ENCODE results near the gene LRP8. TPM values are rescaled to one million over a fixed set of nuclear protein-coding genes. Genes with fewer than 3 reads are reported as not detected.

LRP8 gene
- total RNA-seq, 1 donor from 2014 or later: 19.9 TPM

- TF ChIP-seq, protein P1, sequence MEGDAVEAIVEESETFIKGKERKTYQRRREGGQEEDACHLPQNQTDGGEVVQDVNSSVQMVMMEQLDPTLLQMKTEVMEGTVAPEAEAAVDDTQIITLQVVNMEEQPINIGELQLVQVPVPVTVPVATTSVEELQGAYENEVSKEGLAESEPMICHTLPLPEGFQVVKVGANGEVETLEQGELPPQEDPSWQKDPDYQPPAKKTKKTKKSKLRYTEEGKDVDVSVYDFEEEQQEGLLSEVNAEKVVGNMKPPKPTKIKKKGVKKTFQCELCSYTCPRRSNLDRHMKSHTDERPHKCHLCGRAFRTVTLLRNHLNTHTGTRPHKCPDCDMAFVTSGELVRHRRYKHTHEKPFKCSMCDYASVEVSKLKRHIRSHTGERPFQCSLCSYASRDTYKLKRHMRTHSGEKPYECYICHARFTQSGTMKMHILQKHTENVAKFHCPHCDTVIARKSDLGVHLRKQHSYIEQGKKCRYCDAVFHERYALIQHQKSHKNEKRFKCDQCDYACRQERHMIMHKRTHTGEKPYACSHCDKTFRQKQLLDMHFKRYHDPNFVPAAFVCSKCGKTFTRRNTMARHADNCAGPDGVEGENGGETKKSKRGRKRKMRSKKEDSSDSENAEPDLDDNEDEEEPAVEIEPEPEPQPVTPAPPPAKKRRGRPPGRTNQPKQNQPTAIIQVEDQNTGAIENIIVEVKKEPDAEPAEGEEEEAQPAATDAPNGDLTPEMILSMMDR (IDR thresholded peaks at IDR 0.05; ENCODE audit: unreplicated experiment): no peak
- H3K27me3 Mint-ChIP-seq (ENCODE audit: low read depth): no peaks in the 10 kb centered on the region
- H3K36me3 Mint-ChIP-seq: peaks cover 4% of the 10 kb centered on the region
- peak within 1 kb of the TSS; percentile 83 for H3K4me3 Mint-ChIP-seq
- peak within 1 kb of the TSS; percentile 94 for H3K27ac Mint-ChIP-seq
- H3K4me1 Mint-ChIP-seq: peaks cover 23% of the 10 kb centered on the region
- peak; percentile 86 for DNase-seq (ENCODE audit: low spot score in 2 of 2, unreplicated experiment in 2 of 2)
- H3K9me3 Mint-ChIP-seq: no peaks in the 10 kb centered on the region
These were observed 131.2 kb downstream of the LRP8 start, which contains the start of gene CPT2 for GRCh38 chr1:53196485-53197290. CPT2 (plus strand) TSS chr1:53196824; CDS start chr1:53196944, 120 bp downstream.

GRCh38 chr1:53196017-53196484, 131.8 kb downstream of the LRP8 start:
- H3K4me1 Mint-ChIP-seq: peaks cover 23% of the 10 kb centered on the region
- peaks cover 2% of the 10 kb centered on the region for H3K36me3 Mint-ChIP-seq
- H3K27ac Mint-ChIP-seq: peak overlapping the region; percentile 74
- H3K27me3 Mint-ChIP-seq (ENCODE audit: low read depth): no peaks in the 10 kb centered on the region
- DNase-seq (ENCODE audit: low spot score in 2 of 2, unreplicated experiment in 2 of 2): no peak
- no peaks in the 10 kb centered on the region for H3K9me3 Mint-ChIP-seq
- peak overlapping the region; percentile 83 for H3K4me3 Mint-ChIP-seq
- TF ChIP-seq, protein P1 (IDR thresholded peaks at IDR 0.05; ENCODE audit: unreplicated experiment): no peak

DNA sequence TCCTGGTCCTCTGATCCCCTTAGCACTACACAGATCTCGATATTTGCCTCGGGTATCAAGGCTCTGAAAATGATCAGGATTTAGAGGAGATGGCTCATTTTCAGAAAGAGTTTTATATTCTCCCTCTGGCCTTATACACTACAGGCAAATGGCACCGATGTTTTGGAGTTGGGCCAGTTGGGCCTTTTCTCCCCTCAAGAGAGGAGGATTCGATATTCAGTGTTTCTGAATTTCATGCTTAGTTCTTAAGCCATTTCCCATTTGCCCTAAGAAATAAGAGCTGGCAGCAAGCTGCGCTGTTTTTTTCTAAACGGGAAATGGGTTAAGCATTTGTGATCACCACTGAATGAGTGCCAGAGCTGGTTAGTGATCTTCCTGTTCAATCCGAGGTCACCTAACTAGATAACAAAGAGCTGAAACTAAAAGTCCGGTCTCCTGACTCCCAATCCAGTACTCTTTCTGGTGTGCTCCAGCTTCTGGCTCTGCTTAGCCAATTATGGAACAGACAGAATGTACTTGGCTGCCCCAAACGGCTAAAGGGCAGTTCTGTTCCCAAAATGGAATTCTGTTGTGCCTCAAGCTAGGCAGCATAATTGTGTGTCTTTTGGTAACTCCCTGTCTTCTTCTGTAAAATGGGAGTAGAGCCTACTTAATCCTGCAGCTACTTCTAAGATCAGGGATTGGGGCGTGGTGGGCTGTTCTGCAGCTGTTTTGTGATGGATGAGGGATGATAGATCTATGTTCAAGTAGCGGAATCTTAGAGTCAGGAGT, 132.4 kb downstream of the LRP8 start:
- Mint-ChIP-seq H3K27me3 (ENCODE audit: low read depth) (no peaks in the 10 kb centered on the region), H3K36me3 (no peaks in the 10 kb centered on the region), H3K4me3 (peak overlapping the region; percentile 83), H3K4me1 (peaks cover 23% of the 10 kb centered on the region), H3K27ac (no peak overlapping the region), H3K9me3 (no peaks in the 10 kb centered on the region)
- no peak for DNase-seq (ENCODE audit: low spot score in 2 of 2, unreplicated experiment in 2 of 2)
- TF ChIP-seq, protein P1 (IDR thresholded peaks at IDR 0.05; ENCODE audit: unreplicated experiment): no peak

Other genes starting within 250 kb of the LRP8 start
- 0.09 TPM in 1 of 3 replicates, not detected in the others for gene SLC1A7, start 185.4 kb downstream of the LRP8 start, total RNA-seq
- gene CPT2, start 131.2 kb downstream of the LRP8 start, total RNA-seq: 15.1 to 16.6 TPM (median 15.5 TPM) in 3 replicates
- gene CZIB, start 107.4 kb downstream of the LRP8 start, total RNA-seq: 52.6 to 61.0 TPM (median 55.2 TPM) in 3 replicates
- gene MAGOH, start 89.6 kb downstream of the LRP8 start, total RNA-seq: 57.6 to 61.1 TPM (median 59.0 TPM) in 3 replicates
- gene DMRTB1, start 131.3 kb upstream of the LRP8 start, total RNA-seq: not detected in 3 replicates

Measured in mesothelial cell of epicardium (in vitro differentiated cells).